ENCODE measurements around the gene GOLIM4. TPM values are rescaled to one million over a fixed set of nuclear protein-coding genes. Genes with fewer than 3 reads are reported as not detected.

Gene GOLIM4
- polyA plus RNA-seq, 1 donor from 2014 or later = 3.2 TPM

DNA sequence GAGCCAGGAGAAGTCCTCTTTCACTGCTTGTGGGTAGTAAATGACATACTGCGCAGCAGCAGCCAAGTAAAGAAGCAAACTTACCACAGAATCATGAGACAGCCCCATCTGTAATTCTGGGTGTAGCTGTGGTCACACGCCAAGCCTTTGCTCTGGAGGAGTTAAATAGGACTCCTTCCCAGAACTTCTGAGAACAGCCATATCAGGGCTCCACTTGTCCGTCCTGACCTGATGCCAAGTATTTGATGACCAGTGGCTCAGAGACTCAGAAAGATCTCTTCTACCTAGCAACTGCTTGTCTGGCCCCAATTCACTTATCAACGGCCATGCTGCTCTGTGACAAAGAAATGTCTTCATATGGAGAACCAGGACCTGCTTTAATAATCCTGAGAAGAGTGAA lies 20.6 kb upstream of the GOLIM4 start:
- H3K27me3 ChIP-seq (ENCODE audit: insufficient read depth, low read depth, low read length) = no peaks in the 10 kb centered on the region
- no peaks in the 10 kb centered on the region for H3F3A ChIP-seq (ENCODE audit: insufficient read depth, low read length, poor library complexity, severe bottlenecking)
- no peak overlapping the region for H3K27ac ChIP-seq (ENCODE audit: low read length)
- H3K9ac ChIP-seq (ENCODE audit: low read length) = no peak overlapping the region
- H2AFZ ChIP-seq (ENCODE audit: low read depth, low read length) = no peak overlapping the region
- TF ChIP-seq EZH2 (IDR thresholded peaks at IDR 0.05; ENCODE audit: borderline replicate concordance, insufficient read depth, low read length, poor library complexity, severe bottlenecking) (no peak), MXI1 (conservative IDR thresholded peaks at IDR 0.05; ENCODE audit: poor library complexity, severe bottlenecking) (no peak), RAD21 (conservative IDR thresholded peaks at IDR 0.05) (no peak), EP300 (conservative IDR thresholded peaks at IDR 0.05; ENCODE audit: poor library complexity, severe bottlenecking) (no peak), REST (IDR thresholded peaks at IDR 0.05; ENCODE audit: borderline replicate concordance) (no peak)
- no peaks in the 10 kb centered on the region for H3K9me3 ChIP-seq (ENCODE audit: low read length)
- H4K20me1 ChIP-seq (ENCODE audit: insufficient read depth) = no peaks in the 10 kb centered on the region
- no peak overlapping the region for H3K4me2 ChIP-seq (ENCODE audit: low read length)
- no peaks in the 10 kb centered on the region for H3K9me2 ChIP-seq (ENCODE audit: insufficient read depth, low read length)
- H3K4me3 ChIP-seq (ENCODE audit: low read length) = no peak overlapping the region
- no peaks in the 10 kb centered on the region for H3K79me2 ChIP-seq (replicated peaks; ENCODE audit: insufficient read depth, low read length)
- H3K36me3 ChIP-seq (ENCODE audit: insufficient read depth, low read length) = no peaks in the 10 kb centered on the region

GRCh38 chr3:168113848-168114247 lies 18.1 kb upstream of the GOLIM4 start:
- Histone ChIP-seq H3K79me2 (replicated peaks; ENCODE audit: insufficient read depth, low read length) (no peaks in the 10 kb centered on the region), H3K9me2 (ENCODE audit: insufficient read depth, low read length) (no peaks in the 10 kb centered on the region), H3K27ac (ENCODE audit: low read length) (no peak overlapping the region), H3K36me3 (ENCODE audit: insufficient read depth, low read length) (no peaks in the 10 kb centered on the region), H3K4me2 (ENCODE audit: low read length) (no peak overlapping the region), H3F3A (ENCODE audit: insufficient read depth, low read length, poor library complexity, severe bottlenecking) (no peaks in the 10 kb centered on the region), H3K27me3 (ENCODE audit: insufficient read depth, low read depth, low read length) (no peaks in the 10 kb centered on the region), H2AFZ (ENCODE audit: low read depth, low read length) (no peak overlapping the region), H3K4me3 (ENCODE audit: low read length) (no peak overlapping the region), H3K9ac (ENCODE audit: low read length) (no peak overlapping the region), H3K9me3 (ENCODE audit: low read length) (no peaks in the 10 kb centered on the region), H4K20me1 (ENCODE audit: insufficient read depth) (no peaks in the 10 kb centered on the region)
- TF ChIP-seq EP300 (conservative IDR thresholded peaks at IDR 0.05; ENCODE audit: poor library complexity, severe bottlenecking) = no peak

GRCh38 chr3:168112894-168113293 lies 17.2 kb upstream of the GOLIM4 start:
- H3K27ac ChIP-seq (ENCODE audit: low read length) = peak overlapping the region; percentile 54
- no peak overlapping the region for H3K4me2 ChIP-seq (ENCODE audit: low read length)
- H3F3A ChIP-seq (ENCODE audit: insufficient read depth, low read length, poor library complexity, severe bottlenecking) = no peaks in the 10 kb centered on the region
- no peaks in the 10 kb centered on the region for H4K20me1 ChIP-seq (ENCODE audit: insufficient read depth)
- no peaks in the 10 kb centered on the region for H3K9me2 ChIP-seq (ENCODE audit: insufficient read depth, low read length)
- H3K4me3 ChIP-seq (ENCODE audit: low read length) = no peak overlapping the region
- H3K9me3 ChIP-seq (ENCODE audit: low read length) = no peaks in the 10 kb centered on the region
- H3K36me3 ChIP-seq (ENCODE audit: insufficient read depth, low read length) = no peaks in the 10 kb centered on the region
- no peak for TF ChIP-seq MXI1 (conservative IDR thresholded peaks at IDR 0.05; ENCODE audit: poor library complexity, severe bottlenecking)
- TF ChIP-seq RAD21 (conservative IDR thresholded peaks at IDR 0.05) = no peak
- TF ChIP-seq EP300 (conservative IDR thresholded peaks at IDR 0.05; ENCODE audit: poor library complexity, severe bottlenecking) = peak; percentile 84
- TF ChIP-seq SMC3 (conservative IDR thresholded peaks at IDR 0.05; ENCODE audit: poor library complexity) = no peak
- TF ChIP-seq EZH2 (IDR thresholded peaks at IDR 0.05; ENCODE audit: borderline replicate concordance, insufficient read depth, low read length, poor library complexity, severe bottlenecking) = no peak
- peak; percentile 57 for TF ChIP-seq POLR2AphosphoS5 (IDR thresholded peaks at IDR 0.05)
- peak; percentile 81 for TF ChIP-seq REST (IDR thresholded peaks at IDR 0.05; ENCODE audit: borderline replicate concordance)
- H3K27me3 ChIP-seq (ENCODE audit: insufficient read depth, low read depth, low read length) = no peaks in the 10 kb centered on the region
- H3K9ac ChIP-seq (ENCODE audit: low read length) = no peak overlapping the region
- H3K79me2 ChIP-seq (replicated peaks; ENCODE audit: insufficient read depth, low read length) = no peaks in the 10 kb centered on the region
- H2AFZ ChIP-seq (ENCODE audit: low read depth, low read length) = no peak overlapping the region

Measured in neural cell (in vitro differentiated cells).